ENCODE measurements around the gene BRME1.
A peak's percentile ranks its signal among the peaks of the same experiment; 100 is the strongest.

DNA sequence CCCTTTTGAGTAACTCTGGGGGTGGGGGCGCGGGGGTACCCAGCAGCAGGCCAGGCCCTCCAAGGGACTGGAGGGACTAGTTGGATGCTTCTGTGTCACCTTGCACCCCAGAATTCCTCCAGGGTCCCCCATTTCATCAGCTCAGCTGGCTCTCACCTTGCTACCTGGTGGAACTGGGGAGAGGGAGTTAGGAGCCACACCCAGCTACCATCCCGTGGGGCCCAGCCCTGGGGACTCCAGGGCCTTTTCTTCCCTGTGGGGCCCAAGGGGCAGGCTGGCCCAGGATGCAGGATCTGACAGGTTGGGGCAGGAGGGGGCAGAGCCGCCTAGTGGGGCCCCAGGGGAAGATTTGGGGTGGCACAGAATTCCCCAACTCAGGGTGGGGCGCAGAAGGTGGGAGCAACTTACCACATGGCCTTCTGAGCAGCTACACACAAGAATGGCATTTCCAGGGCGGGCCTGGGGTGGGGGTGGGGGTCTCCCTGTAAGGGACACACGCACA is 61.7 kb downstream of the BRME1 start:
- TF ChIP-seq, protein P1, sequence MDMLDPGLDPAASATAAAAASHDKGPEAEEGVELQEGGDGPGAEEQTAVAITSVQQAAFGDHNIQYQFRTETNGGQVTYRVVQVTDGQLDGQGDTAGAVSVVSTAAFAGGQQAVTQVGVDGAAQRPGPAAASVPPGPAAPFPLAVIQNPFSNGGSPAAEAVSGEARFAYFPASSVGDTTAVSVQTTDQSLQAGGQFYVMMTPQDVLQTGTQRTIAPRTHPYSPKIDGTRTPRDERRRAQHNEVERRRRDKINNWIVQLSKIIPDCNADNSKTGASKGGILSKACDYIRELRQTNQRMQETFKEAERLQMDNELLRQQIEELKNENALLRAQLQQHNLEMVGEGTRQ (IDR thresholded peaks at IDR 0.05), result no peak
- TF ChIP-seq POLR2A (IDR thresholded peaks at IDR 0.05; ENCODE audit: low read length) (no peak), EP300 (IDR thresholded peaks at IDR 0.05) (peak in 1 of 2 experiments; percentile 27; a peak in 2 of 5 replicates), HOXA7 (CRISPR knock-in tag; IDR thresholded peaks at IDR 0.05) (no peak)
- TF ChIP-seq, protein P2, sequence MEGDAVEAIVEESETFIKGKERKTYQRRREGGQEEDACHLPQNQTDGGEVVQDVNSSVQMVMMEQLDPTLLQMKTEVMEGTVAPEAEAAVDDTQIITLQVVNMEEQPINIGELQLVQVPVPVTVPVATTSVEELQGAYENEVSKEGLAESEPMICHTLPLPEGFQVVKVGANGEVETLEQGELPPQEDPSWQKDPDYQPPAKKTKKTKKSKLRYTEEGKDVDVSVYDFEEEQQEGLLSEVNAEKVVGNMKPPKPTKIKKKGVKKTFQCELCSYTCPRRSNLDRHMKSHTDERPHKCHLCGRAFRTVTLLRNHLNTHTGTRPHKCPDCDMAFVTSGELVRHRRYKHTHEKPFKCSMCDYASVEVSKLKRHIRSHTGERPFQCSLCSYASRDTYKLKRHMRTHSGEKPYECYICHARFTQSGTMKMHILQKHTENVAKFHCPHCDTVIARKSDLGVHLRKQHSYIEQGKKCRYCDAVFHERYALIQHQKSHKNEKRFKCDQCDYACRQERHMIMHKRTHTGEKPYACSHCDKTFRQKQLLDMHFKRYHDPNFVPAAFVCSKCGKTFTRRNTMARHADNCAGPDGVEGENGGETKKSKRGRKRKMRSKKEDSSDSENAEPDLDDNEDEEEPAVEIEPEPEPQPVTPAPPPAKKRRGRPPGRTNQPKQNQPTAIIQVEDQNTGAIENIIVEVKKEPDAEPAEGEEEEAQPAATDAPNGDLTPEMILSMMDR (IDR thresholded peaks at IDR 0.05), result no peak

All from A549 (cell line).